ENCODE results near the gene TMEM150B. TPM values are rescaled to one million over a fixed set of nuclear protein-coding genes. Genes with fewer than 3 reads are reported as not detected.

The TMEM150B gene
- polyA plus RNA-seq, 1 donor from 2014 or later, result not detected

DNA sequence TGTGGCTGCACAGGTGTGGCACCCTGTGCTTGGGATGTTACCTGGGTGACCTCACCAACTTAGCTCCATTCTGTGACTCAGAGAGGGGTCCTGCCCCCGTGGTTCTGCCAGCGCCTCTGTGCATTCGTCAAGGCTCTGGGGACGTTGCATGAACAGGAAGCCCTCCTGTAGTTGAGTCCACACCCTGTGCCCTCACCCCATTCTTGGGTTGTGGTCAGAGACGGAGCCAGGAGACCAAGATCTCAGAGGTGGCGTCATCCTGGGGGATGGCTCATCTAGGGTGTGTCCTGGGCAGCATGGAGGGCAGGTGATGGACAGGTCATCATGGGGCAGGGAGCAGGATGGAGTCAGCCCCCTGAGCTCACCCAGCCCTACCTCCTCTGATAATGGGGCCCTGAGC, 26.9 kb upstream of the TMEM150B start:
- H3K9ac ChIP-seq (ENCODE audit: low read length), result no peak overlapping the region
- no peak overlapping the region for H3K4me2 ChIP-seq (ENCODE audit: low read length)
- no peaks in the 10 kb centered on the region for H3F3A ChIP-seq (ENCODE audit: insufficient read depth, low read length, poor library complexity, severe bottlenecking)
- no peaks in the 10 kb centered on the region for H3K9me2 ChIP-seq (ENCODE audit: insufficient read depth, low read length)
- no peaks in the 10 kb centered on the region for H4K20me1 ChIP-seq (ENCODE audit: insufficient read depth)
- no peak overlapping the region for H3K27ac ChIP-seq (ENCODE audit: low read length)
- H3K9me3 ChIP-seq (ENCODE audit: low read length), result no peaks in the 10 kb centered on the region
- H3K27me3 ChIP-seq (ENCODE audit: insufficient read depth, low read depth, low read length), result peaks cover 54% of the 10 kb centered on the region
- H3K4me3 ChIP-seq (ENCODE audit: low read length), result no peak overlapping the region
- no peak for TF ChIP-seq SMC3 (conservative IDR thresholded peaks at IDR 0.05; ENCODE audit: poor library complexity)
- TF ChIP-seq EZH2 (IDR thresholded peaks at IDR 0.05; ENCODE audit: borderline replicate concordance, insufficient read depth, low read length, poor library complexity, severe bottlenecking), result no peak
- H3K79me2 ChIP-seq (replicated peaks; ENCODE audit: insufficient read depth, low read length), result no peaks in the 10 kb centered on the region
- no peaks in the 10 kb centered on the region for H3K36me3 ChIP-seq (ENCODE audit: insufficient read depth, low read length)
- H2AFZ ChIP-seq (ENCODE audit: low read depth, low read length), result no peak overlapping the region

DNA sequence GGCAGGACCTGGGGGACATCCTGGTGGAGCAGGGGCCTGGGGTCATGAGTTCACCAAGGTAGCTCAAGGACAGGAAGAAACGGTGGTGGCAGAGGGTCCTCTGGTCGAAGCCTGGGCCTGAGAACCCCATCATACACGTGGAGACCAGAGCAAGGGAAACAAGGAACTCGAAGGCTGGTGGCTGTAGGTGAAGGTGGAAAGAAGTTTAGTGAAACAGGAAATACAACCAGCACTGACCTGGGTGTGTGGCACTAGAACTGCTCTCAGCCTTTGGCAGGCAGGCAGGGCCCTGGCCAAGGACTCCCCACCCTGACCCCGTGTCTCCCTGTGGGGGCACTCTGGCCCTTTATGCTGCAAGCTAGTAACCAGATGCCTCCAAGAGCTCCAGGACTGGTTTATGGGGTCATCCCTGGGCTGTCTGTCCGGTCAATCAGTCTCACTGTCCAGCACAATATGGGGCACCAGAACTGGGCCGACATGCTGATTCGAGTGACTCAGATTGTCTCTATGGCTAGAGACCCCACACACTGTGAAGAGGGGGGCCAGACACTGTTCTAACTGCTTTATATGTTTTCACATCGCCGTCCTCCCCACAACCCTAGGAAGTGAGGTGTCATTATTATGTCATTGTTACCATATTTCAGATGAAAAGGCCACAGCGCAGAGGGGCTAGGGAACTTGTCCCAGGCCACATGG, 25.6 kb upstream of the TMEM150B start:
- H3K4me3 ChIP-seq (ENCODE audit: low read length), result no peak overlapping the region
- no peaks in the 10 kb centered on the region for H3K9me3 ChIP-seq (ENCODE audit: low read length)
- no peak overlapping the region for H3K9ac ChIP-seq (ENCODE audit: low read length)
- H3K9me2 ChIP-seq (ENCODE audit: insufficient read depth, low read length), result no peaks in the 10 kb centered on the region
- H3K27ac ChIP-seq (ENCODE audit: low read length), result no peak overlapping the region
- TF ChIP-seq TAF1 (IDR thresholded peaks at IDR 0.05; ENCODE audit: low read depth) (no peak), MXI1 (conservative IDR thresholded peaks at IDR 0.05; ENCODE audit: poor library complexity, severe bottlenecking) (no peak), SMC3 (conservative IDR thresholded peaks at IDR 0.05; ENCODE audit: poor library complexity) (no peak), EP300 (conservative IDR thresholded peaks at IDR 0.05; ENCODE audit: poor library complexity, severe bottlenecking) (no peak), RAD21 (conservative IDR thresholded peaks at IDR 0.05) (no peak), EZH2 (IDR thresholded peaks at IDR 0.05; ENCODE audit: borderline replicate concordance, insufficient read depth, low read length, poor library complexity, severe bottlenecking) (no peak), POLR2AphosphoS5 (IDR thresholded peaks at IDR 0.05) (no peak)
- TF ChIP-seq, protein P1, sequence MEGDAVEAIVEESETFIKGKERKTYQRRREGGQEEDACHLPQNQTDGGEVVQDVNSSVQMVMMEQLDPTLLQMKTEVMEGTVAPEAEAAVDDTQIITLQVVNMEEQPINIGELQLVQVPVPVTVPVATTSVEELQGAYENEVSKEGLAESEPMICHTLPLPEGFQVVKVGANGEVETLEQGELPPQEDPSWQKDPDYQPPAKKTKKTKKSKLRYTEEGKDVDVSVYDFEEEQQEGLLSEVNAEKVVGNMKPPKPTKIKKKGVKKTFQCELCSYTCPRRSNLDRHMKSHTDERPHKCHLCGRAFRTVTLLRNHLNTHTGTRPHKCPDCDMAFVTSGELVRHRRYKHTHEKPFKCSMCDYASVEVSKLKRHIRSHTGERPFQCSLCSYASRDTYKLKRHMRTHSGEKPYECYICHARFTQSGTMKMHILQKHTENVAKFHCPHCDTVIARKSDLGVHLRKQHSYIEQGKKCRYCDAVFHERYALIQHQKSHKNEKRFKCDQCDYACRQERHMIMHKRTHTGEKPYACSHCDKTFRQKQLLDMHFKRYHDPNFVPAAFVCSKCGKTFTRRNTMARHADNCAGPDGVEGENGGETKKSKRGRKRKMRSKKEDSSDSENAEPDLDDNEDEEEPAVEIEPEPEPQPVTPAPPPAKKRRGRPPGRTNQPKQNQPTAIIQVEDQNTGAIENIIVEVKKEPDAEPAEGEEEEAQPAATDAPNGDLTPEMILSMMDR (IDR thresholded peaks at IDR 0.05; ENCODE audit: poor library complexity, severe bottlenecking), result no peak
- TF ChIP-seq, protein P2, sequence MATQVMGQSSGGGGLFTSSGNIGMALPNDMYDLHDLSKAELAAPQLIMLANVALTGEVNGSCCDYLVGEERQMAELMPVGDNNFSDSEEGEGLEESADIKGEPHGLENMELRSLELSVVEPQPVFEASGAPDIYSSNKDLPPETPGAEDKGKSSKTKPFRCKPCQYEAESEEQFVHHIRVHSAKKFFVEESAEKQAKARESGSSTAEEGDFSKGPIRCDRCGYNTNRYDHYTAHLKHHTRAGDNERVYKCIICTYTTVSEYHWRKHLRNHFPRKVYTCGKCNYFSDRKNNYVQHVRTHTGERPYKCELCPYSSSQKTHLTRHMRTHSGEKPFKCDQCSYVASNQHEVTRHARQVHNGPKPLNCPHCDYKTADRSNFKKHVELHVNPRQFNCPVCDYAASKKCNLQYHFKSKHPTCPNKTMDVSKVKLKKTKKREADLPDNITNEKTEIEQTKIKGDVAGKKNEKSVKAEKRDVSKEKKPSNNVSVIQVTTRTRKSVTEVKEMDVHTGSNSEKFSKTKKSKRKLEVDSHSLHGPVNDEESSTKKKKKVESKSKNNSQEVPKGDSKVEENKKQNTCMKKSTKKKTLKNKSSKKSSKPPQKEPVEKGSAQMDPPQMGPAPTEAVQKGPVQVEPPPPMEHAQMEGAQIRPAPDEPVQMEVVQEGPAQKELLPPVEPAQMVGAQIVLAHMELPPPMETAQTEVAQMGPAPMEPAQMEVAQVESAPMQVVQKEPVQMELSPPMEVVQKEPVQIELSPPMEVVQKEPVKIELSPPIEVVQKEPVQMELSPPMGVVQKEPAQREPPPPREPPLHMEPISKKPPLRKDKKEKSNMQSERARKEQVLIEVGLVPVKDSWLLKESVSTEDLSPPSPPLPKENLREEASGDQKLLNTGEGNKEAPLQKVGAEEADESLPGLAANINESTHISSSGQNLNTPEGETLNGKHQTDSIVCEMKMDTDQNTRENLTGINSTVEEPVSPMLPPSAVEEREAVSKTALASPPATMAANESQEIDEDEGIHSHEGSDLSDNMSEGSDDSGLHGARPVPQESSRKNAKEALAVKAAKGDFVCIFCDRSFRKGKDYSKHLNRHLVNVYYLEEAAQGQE (IDR thresholded peaks at IDR 0.05; ENCODE audit: borderline replicate concordance), result no peak
- no peaks in the 10 kb centered on the region for H4K20me1 ChIP-seq (ENCODE audit: insufficient read depth)
- peaks cover 45% of the 10 kb centered on the region for H3K27me3 ChIP-seq (ENCODE audit: insufficient read depth, low read depth, low read length)
- H3F3A ChIP-seq (ENCODE audit: insufficient read depth, low read length, poor library complexity, severe bottlenecking), result no peaks in the 10 kb centered on the region
- H3K4me2 ChIP-seq (ENCODE audit: low read length), result no peak overlapping the region
- no peak overlapping the region for H2AFZ ChIP-seq (ENCODE audit: low read depth, low read length)
- no peaks in the 10 kb centered on the region for H3K36me3 ChIP-seq (ENCODE audit: insufficient read depth, low read length)
- H3K79me2 ChIP-seq (replicated peaks; ENCODE audit: insufficient read depth, low read length), result no peaks in the 10 kb centered on the region

Data from neural cell (in vitro differentiated cells).